ENCODE results near the gene EEF1AKMT2.
A peak's percentile ranks its signal among the peaks of the same experiment; 100 is the strongest.
"Not testable (repeated sequence)": the region's sequence is repeated elsewhere in the genome, so short reads cannot be mapped to it uniquely, and the experiment has no call there.

Gene EEF1AKMT2
- total RNA-seq = 10.6 to 11.5 reads per million in 2 experiments

GRCh38 chr10:124791547-124792348 lies at the start of gene EEF1AKMT2:
EEF1AKMT2 (minus strand) TSS chr10:124791887; CDS start chr10:124791833, 54 bp downstream.
- peak; percentile 68 for DNase-seq (ENCODE audit: low read depth)

- DNase-seq (ENCODE audit: low read depth) = no peak
These were observed 46.0 kb upstream of the EEF1AKMT2 start for GRCh38 chr10:124837687-124838086.

- no peak for DNase-seq (ENCODE audit: low read depth)
These were observed 39.4 kb upstream of the EEF1AKMT2 start for GRCh38 chr10:124831116-124831515.

- DNase-seq (ENCODE audit: low read depth) = no peak
These were observed 38.8 kb upstream of the EEF1AKMT2 start for GRCh38 chr10:124830445-124830844.

- DNase-seq (ENCODE audit: low read depth) = no peak
These were observed 37.9 kb upstream of the EEF1AKMT2 start for GRCh38 chr10:124829447-124830115.

- no peak for DNase-seq (ENCODE audit: low read depth)
These were observed 35.8 kb upstream of the EEF1AKMT2 start for GRCh38 chr10:124827474-124827873.

GRCh38 chr10:124826262-124826661 lies 34.6 kb upstream of the EEF1AKMT2 start:
- DNase-seq (ENCODE audit: low read depth) = no peak

- DNase-seq (ENCODE audit: low read depth) = no peak
These were observed 34.0 kb upstream of the EEF1AKMT2 start for GRCh38 chr10:124825702-124826101.

GRCh38 chr10:124824932-124825331 lies 33.2 kb upstream of the EEF1AKMT2 start:
- DNase-seq (ENCODE audit: low read depth) = not testable (repeated sequence)

- no peak for DNase-seq (ENCODE audit: low read depth)
These were observed 32.8 kb upstream of the EEF1AKMT2 start for GRCh38 chr10:124824507-124824906.

GRCh38 chr10:124821520-124821919 lies 29.8 kb upstream of the EEF1AKMT2 start:
- no peak for DNase-seq (ENCODE audit: low read depth)

- DNase-seq (ENCODE audit: low read depth) = no peak
These were observed 28.4 kb upstream of the EEF1AKMT2 start for GRCh38 chr10:124820121-124820520.

- no peak for DNase-seq (ENCODE audit: low read depth)
These were observed 10.6 kb upstream of the EEF1AKMT2 start for GRCh38 chr10:124802313-124802675.

- DNase-seq (ENCODE audit: low read depth) = no peak
These were observed 7.5 kb upstream of the EEF1AKMT2 start for GRCh38 chr10:124799211-124799610.

- DNase-seq (ENCODE audit: low read depth) = no peak
These were observed 7.1 kb upstream of the EEF1AKMT2 start for GRCh38 chr10:124798781-124799180.

- DNase-seq (ENCODE audit: low read depth) = no peak
These were observed 6.7 kb upstream of the EEF1AKMT2 start for GRCh38 chr10:124798364-124798763.

GRCh38 chr10:124792998-124793352 lies 1.3 kb upstream of the EEF1AKMT2 start:
- DNase-seq (ENCODE audit: low read depth) = no peak

GRCh38 chr10:124782900-124783299 lies 8.8 kb downstream of the EEF1AKMT2 start:
- DNase-seq (ENCODE audit: low read depth) = not testable (repeated sequence)

- no peak for DNase-seq (ENCODE audit: low read depth)
These were observed 22.9 kb downstream of the EEF1AKMT2 start for GRCh38 chr10:124768791-124769190.

- DNase-seq (ENCODE audit: low read depth) = no peak
These were observed 26.4 kb downstream of the EEF1AKMT2 start for GRCh38 chr10:124765256-124765655.

GRCh38 chr10:124763267-124763666 lies 28.4 kb downstream of the EEF1AKMT2 start:
- DNase-seq (ENCODE audit: low read depth) = no peak

GRCh38 chr10:124762281-124762680 lies 29.4 kb downstream of the EEF1AKMT2 start:
- no peak for DNase-seq (ENCODE audit: low read depth)

GRCh38 chr10:124756156-124756903 lies 35.4 kb downstream of the EEF1AKMT2 start:
- no peak for DNase-seq (ENCODE audit: low read depth)

Data from T follicular helper cell (primary cell).